ENCODE data around the gene CALML6. TPM values are rescaled to one million over a fixed set of nuclear protein-coding genes. Genes with fewer than 3 reads are reported as not detected.
A peak's percentile ranks its signal among the peaks of the same experiment; 100 is the strongest.

Gene CALML6
- under 1 TPM in 5 of 6 experiments, not detected in 1; 0.11 to 0.95 (median 0.48) TPM for total RNA-seq (2021; fragmentation: NEBNext Ultra II Directional; extraction: Animal tissue kit (Norgen Biotek cat#: 25700))
- long read RNA-seq, result 0 reads

GRCh38 chr1:1914971-1915692, at the start of gene CALML6:
TSS of gene CALML6 (plus strand) at chr1:1915260. CDS start at chr1:1915281, 21 bp downstream.
- no peak within 1 kb of the TSS for H3K4me3 Mint-ChIP-seq
- H3K4me1 Mint-ChIP-seq (ENCODE audit: low read depth), result peaks cover 4% of the 10 kb centered on the region
- peaks cover 14% of the 10 kb centered on the region for H3K27me3 Mint-ChIP-seq (ENCODE audit: insufficient read depth)
- no peak for DNase-seq
- H3K27ac Mint-ChIP-seq, result no peak within 1 kb of the TSS
- TF ChIP-seq CTCF (IDR thresholded peaks at IDR 0.05), result no peak
- H3K9me3 Mint-ChIP-seq, result no peaks in the 10 kb centered on the region
- H3K36me3 Mint-ChIP-seq (ENCODE audit: low read depth), result no peaks in the 10 kb centered on the region

- DNase-seq, result no peak
- no peaks in the 10 kb centered on the region for H3K9me3 Mint-ChIP-seq
- H3K36me3 Mint-ChIP-seq (ENCODE audit: low read depth), result peaks cover 23% of the 10 kb centered on the region; the same call in 1 of the 2 replicates
- no peak overlapping the region for H3K4me3 Mint-ChIP-seq
- TF ChIP-seq CTCF (IDR thresholded peaks at IDR 0.05), result no peak
- H3K27me3 Mint-ChIP-seq (ENCODE audit: insufficient read depth), result peaks cover 1% of the 10 kb centered on the region; the same call in 1 of the 2 replicates
- H3K4me1 Mint-ChIP-seq (ENCODE audit: low read depth), result peaks cover 60% of the 10 kb centered on the region
- H3K27ac Mint-ChIP-seq, result no peak overlapping the region
Measured at GRCh38 chr1:1867164-1867563, 47.9 kb upstream of the CALML6 start.

GRCh38 chr1:1869469-1869868, 45.6 kb upstream of the CALML6 start:
- DNase-seq, result no peak
- TF ChIP-seq CTCF (IDR thresholded peaks at IDR 0.05), result no peak
- Mint-ChIP-seq H3K27me3 (ENCODE audit: insufficient read depth) (peaks cover 1% of the 10 kb centered on the region; the same call in 1 of the 2 replicates), H3K9me3 (no peaks in the 10 kb centered on the region), H3K4me3 (no peak overlapping the region), H3K4me1 (ENCODE audit: low read depth) (peaks cover 52% of the 10 kb centered on the region), H3K36me3 (ENCODE audit: low read depth) (peaks cover 34% of the 10 kb centered on the region), H3K27ac (peak overlapping the region; percentile 60)

- peaks cover 61% of the 10 kb centered on the region for H3K4me1 Mint-ChIP-seq (ENCODE audit: low read depth)
- DNase-seq, result no peak
- TF ChIP-seq CTCF (IDR thresholded peaks at IDR 0.05), result no peak
- peaks cover 4% of the 10 kb centered on the region for H3K27me3 Mint-ChIP-seq (ENCODE audit: insufficient read depth)
- no peaks in the 10 kb centered on the region for H3K9me3 Mint-ChIP-seq
- H3K36me3 Mint-ChIP-seq (ENCODE audit: low read depth), result peaks cover 43% of the 10 kb centered on the region
- peak overlapping the region; percentile 6 for H3K27ac Mint-ChIP-seq
- H3K4me3 Mint-ChIP-seq, result no peak overlapping the region
Measured at GRCh38 chr1:1872329-1872994, 42.6 kb upstream of the CALML6 start.

GRCh38 chr1:1873186-1873585, 41.9 kb upstream of the CALML6 start:
- DNase-seq, result no peak
- Mint-ChIP-seq H3K9me3 (no peaks in the 10 kb centered on the region), H3K4me3 (no peak overlapping the region), H3K4me1 (ENCODE audit: low read depth) (peaks cover 68% of the 10 kb centered on the region), H3K36me3 (ENCODE audit: low read depth) (peaks cover 43% of the 10 kb centered on the region), H3K27ac (peak overlapping the region; percentile 6; the same call in 1 of the 2 replicates), H3K27me3 (ENCODE audit: insufficient read depth) (peaks cover 4% of the 10 kb centered on the region)
- TF ChIP-seq CTCF (IDR thresholded peaks at IDR 0.05), result no peak
